ENCODE measurements around the gene DIAPH2. TPM values are rescaled to one million over a fixed set of nuclear protein-coding genes. Genes with fewer than 3 reads are reported as not detected.

DIAPH2 gene
- total RNA-seq, 4 donors from 2014 or later, result 40.2 to 52.2 (median 44.8) TPM

DNA sequence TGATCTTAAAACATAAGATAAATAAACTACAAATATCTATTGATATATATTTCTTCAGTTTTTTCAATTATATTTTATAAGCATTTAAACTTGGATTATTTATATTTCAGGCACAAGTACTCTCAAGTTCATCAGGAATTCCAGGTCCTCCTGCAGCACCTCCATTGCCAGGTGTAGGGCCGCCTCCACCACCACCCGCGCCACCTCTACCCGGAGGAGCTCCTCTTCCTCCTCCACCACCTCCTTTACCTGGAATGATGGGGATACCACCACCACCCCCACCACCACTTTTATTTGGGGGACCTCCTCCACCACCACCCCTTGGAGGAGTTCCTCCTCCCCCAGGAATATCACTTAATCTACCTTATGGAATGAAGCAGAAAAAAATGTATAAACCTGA is 273.1 kb downstream of the DIAPH2 start:
- no peaks in the 10 kb centered on the region for H3K4me1 ChIP-seq
- TF ChIP-seq CTCF (IDR thresholded peaks at IDR 0.05) (no peak), POLR2A (IDR thresholded peaks at IDR 0.05) (no peak), EP300 (IDR thresholded peaks at IDR 0.05) (no peak)
- no peak for DNase-seq (ENCODE audit: low spot score in 2 of 2)
- no peaks in the 10 kb centered on the region for H3K27me3 ChIP-seq
- peaks cover 0 to 26% (median 12%) of the 10 kb centered on the region in 4 donors for H3K9me3 ChIP-seq
- peaks cover 0 to 50% (median 0%) of the 10 kb centered on the region in 3 donors for H3K36me3 ChIP-seq
- 91 to 95% methylated on average over 4 of the region's 4 CpGs for WGBS, 2 donors
- no peak overlapping the region for H3K4me3 ChIP-seq
- H3K27ac ChIP-seq, result no peak overlapping the region

DNA sequence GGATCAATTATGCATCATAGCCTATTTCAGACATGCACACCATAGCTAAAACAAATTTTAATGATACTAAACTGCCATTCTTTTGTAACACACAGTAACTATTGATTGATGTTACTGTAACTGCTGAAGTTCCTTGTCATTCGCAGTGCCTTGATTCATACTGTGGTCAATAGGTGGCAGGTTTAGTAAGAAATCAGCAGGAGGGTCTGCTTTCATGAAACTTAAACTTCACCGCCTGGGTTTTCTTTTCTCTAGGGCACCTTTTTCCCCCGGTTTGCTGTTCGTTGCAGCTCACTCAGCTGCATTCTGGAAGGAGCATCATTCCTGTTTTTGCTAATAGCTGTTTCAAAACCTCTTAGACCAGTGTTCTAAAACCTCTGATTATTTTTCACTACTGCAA is 287.2 kb downstream of the DIAPH2 start:
- Histone ChIP-seq H3K36me3 (no peaks in the 10 kb centered on the region), H3K27me3 (no peaks in the 10 kb centered on the region), H3K9me3 (peaks cover 0 to 5% (median 0%) of the 10 kb centered on the region in 4 donors), H3K4me3 (no peak overlapping the region), H3K4me1 (no peaks in the 10 kb centered on the region), H3K27ac (no peak overlapping the region)
- WGBS, 2 donors, result 50 to 58% methylated on average over 4 of the region's 4 CpGs
- TF ChIP-seq CTCF (IDR thresholded peaks at IDR 0.05) (no peak), EP300 (IDR thresholded peaks at IDR 0.05) (no peak), POLR2A (IDR thresholded peaks at IDR 0.05) (no peak)
- no peak for DNase-seq (ENCODE audit: low spot score in 2 of 2)

DNA sequence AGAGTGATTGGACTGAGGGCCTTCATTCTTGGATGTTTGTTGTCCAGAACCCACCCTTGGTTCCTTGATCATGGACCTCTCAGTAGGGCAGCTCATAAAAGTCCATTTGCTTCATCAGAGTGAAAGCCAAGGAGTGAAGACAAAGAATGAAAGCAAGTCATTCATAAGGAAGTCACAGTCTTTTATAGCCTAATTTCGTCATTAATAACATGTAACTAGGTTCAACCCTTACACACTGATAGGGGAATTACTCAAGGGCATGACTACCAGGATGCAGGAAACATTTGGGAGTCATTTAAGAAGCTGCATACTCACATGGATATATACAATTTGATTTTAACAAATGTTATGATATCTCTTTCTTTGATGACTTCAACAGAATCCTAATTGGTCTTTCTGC is 294.3 kb downstream of the DIAPH2 start:
- no peak for DNase-seq (ENCODE audit: low spot score in 2 of 2)
- TF ChIP-seq EP300 (IDR thresholded peaks at IDR 0.05) (no peak), CTCF (IDR thresholded peaks at IDR 0.05) (no peak), POLR2A (IDR thresholded peaks at IDR 0.05) (no peak)
- no peak overlapping the region for H3K27ac ChIP-seq
- H3K27me3 ChIP-seq, result peaks cover 0 to 5% of the 10 kb centered on the region in 2 donors
- WGBS, 2 donors, result 35 to 64% methylated on average over 1 of the region's 1 CpG
- H3K9me3 ChIP-seq, result no peaks in the 10 kb centered on the region
- H3K4me3 ChIP-seq, result no peak overlapping the region
- H3K36me3 ChIP-seq, result no peaks in the 10 kb centered on the region
- no peaks in the 10 kb centered on the region for H3K4me1 ChIP-seq

- Histone ChIP-seq H3K9me3 (no peaks in the 10 kb centered on the region), H3K27me3 (peaks cover 0 to 5% of the 10 kb centered on the region in 2 donors), H3K4me3 (no peak overlapping the region), H3K27ac (no peak overlapping the region), H3K36me3 (no peaks in the 10 kb centered on the region), H3K4me1 (no peaks in the 10 kb centered on the region)
- no peak for DNase-seq (ENCODE audit: low spot score in 2 of 2)
- no peak for TF ChIP-seq CTCF (IDR thresholded peaks at IDR 0.05)
- no peak for TF ChIP-seq EP300 (IDR thresholded peaks at IDR 0.05)
- WGBS, 2 donors, result 61 to 100% methylated on average over 1 to 5 of the region's 5 CpGs
Measured at GRCh38 chrX:96979766-96980165, 295.1 kb downstream of the DIAPH2 start.

DNA sequence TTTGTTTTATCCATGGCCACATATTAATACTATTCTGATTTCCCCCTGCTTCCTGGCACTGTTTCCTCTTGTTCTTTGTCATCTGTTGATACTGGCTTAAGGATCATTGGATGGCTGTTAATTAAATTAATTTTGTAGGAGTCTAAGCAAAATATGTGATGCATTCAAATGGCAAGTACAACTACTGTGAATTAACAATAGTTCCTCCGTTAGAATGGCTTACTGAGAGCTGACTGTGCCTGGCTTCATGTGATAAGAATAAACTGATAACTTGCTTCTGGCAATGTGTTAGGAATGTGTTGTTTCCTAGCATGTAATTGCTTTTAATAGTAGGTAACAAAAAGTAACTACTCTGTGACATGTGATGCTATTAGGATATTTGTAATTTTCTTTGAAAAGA is 297.5 kb downstream of the DIAPH2 start:
- TF ChIP-seq CTCF (IDR thresholded peaks at IDR 0.05) (no peak), EP300 (IDR thresholded peaks at IDR 0.05) (no peak), POLR2A (IDR thresholded peaks at IDR 0.05) (no peak)
- DNase-seq (ENCODE audit: low spot score in 2 of 2), result no peak
- Histone ChIP-seq H3K4me3 (no peak overlapping the region), H3K36me3 (no peaks in the 10 kb centered on the region), H3K4me1 (no peaks in the 10 kb centered on the region), H3K9me3 (no peaks in the 10 kb centered on the region), H3K27me3 (peaks cover 0 to 16% of the 10 kb centered on the region in 2 donors), H3K27ac (no peak overlapping the region)
- WGBS, 2 donors, result 23 to 43% methylated on average over 1 of the region's 1 CpG

Measured in tibial nerve (tissue), 4 donors.